C4-2B (cell line): ENCODE data around the gene NIPA2.

Source experiments
- H3K27ac ChIP-seq: fragments of 450-650 bp; 2 replicates; pipeline ENCODE4 v1.5.1; 2017
- ZFX ChIP-seq: fragments of 450-650 bp; IDR thresholded peaks from 2 replicates; pipeline ENCODE4 v1.6.1; 2017
- TF ChIP-seq, protein P1 (sequence below): fragments of 450-650 bp; conservative IDR thresholded peaks from 2 replicates; pipeline ENCODE4 v1.5.1; 2017; ENCODE audit warnings: mild to moderate bottlenecking

NIPA2 gene

DNA sequence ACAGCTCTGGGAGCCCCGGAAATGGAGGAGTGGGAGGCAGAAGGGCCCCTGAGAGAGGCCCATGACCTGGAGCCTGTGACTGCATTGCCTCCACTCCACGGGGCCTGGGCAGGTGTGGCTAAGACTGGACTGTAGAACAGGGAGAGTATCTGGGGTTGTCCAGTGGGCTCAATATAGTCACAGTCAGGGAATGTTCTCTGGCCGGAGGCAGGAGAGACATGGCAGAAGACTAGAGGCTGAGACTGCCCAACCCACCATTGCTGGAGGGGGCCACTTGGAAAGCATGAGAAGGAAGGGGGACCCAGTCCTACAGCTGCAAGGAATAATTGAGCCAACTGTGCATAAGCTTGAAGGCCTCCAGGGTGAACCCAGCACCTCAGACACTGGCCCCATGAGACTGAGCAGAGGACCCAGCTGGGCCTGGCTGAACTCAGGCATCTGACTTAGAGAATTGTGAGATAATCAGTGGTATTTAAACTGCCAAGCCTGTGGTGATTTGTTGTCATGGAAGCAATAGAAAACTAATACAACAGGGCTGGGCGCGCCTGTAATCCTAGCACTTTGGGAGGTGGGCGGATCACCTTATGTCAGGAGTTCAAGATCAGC, 33.1 kb downstream of the NIPA2 start:
- H3K27ac ChIP-seq = no peak overlapping the region
- TF ChIP-seq, protein P1, sequence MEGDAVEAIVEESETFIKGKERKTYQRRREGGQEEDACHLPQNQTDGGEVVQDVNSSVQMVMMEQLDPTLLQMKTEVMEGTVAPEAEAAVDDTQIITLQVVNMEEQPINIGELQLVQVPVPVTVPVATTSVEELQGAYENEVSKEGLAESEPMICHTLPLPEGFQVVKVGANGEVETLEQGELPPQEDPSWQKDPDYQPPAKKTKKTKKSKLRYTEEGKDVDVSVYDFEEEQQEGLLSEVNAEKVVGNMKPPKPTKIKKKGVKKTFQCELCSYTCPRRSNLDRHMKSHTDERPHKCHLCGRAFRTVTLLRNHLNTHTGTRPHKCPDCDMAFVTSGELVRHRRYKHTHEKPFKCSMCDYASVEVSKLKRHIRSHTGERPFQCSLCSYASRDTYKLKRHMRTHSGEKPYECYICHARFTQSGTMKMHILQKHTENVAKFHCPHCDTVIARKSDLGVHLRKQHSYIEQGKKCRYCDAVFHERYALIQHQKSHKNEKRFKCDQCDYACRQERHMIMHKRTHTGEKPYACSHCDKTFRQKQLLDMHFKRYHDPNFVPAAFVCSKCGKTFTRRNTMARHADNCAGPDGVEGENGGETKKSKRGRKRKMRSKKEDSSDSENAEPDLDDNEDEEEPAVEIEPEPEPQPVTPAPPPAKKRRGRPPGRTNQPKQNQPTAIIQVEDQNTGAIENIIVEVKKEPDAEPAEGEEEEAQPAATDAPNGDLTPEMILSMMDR = no peak
- no peak for TF ChIP-seq ZFX

DNA sequence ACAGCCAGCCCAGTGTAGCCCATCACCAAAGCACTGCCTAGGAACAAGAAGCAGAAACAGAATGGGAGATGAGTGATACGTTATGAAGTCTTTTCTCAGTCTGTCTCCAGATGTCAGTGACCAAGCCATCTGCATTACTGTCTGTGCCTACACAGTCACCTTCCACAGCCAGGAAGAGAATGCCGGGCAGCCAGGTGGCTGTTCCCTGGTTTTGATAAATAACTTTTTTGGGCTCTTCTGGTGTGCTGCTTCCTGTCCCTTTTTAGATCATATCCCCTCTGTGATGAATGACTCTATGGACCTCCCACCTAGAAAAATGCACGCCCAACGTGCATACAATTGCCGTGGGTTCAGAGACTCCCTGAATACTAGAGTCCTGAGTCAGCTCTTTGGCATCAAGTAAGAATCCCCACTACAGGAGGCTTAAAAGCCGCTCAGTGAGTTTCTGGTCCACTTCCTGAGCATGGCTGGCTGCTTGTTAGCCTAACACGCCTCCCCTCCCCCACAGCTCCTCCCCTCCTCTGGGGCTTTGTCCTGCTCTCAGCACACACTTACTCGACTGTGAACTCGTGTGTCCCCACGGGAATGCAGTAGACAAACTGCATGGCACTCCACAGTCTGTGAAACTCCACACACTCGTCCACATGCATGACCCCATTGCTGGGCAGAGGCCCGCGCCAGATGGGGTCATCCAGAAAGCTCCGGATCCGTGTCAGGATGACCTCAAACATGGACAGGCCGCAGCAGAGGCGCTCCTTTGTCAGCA, 34.7 kb downstream of the NIPA2 start:
- no peak overlapping the region for H3K27ac ChIP-seq
- TF ChIP-seq, protein P1 = no peak
- no peak for TF ChIP-seq ZFX

DNA sequence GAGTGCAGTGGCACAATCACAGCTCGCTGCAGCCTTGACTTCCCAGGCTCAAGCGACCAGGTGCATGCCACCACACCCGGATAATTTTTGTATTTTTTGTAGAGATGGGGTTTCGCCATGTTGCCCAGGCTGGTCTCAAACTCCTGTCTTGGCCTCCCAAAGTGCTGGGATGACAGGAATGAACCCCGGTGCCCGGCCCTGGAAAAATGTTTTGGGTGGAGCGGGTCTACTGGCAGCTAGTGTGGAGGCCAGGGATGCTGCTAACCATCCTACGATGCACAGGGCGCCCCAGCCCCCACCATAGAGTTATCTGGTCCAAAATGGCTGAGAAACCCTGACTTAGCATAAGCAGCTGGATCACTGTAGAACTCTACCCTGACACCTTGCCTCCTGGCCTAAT, 35.4 kb downstream of the NIPA2 start:
- no peak overlapping the region for H3K27ac ChIP-seq

DNA sequence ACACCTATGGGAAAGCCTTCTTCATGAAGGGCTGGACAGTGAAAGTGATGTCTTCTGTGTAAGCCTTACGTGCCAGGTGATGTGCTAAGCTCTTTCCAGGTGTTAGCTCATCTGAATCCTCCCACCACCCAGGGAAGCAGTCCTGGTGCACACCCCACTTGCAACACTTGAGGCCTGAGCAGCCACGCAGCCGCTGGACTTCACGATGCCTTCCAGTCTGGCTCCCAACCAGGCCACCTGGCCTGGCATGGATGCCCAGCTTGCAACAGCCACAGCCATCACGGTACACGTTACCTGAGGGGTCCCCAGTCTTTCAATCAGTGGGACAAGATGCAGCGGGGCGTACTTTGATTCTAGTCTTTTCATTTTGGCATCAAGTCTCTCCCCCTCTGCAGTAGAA, 35.8 kb downstream of the NIPA2 start:
- no peak overlapping the region for H3K27ac ChIP-seq
- TF ChIP-seq, protein P1 = no peak
- no peak for TF ChIP-seq ZFX

More for the DNA sequence above, 35.4 kb downstream of the NIPA2 start:
- TF ChIP-seq ZFX = no peak
- TF ChIP-seq, protein P1 = no peak

DNA sequence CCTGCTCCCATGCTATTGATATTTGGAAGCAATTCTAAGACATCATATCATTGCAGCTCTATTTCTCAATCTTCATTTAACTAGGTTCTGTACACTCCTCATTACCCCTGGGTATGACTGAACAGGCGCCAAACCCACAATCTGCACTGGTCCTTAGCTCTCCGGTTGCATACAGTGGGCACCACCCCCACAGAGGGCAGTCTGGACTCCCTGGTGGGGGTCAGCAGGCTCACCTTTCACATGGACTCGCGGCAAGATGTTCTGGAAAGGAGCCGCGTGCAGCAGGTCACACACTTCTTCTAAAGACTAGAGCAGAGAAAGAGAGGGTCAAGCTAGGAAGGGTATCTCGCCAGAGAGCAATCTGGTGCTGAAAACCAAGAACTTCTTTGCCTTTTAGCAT, 36.5 kb downstream of the NIPA2 start:
- TF ChIP-seq, protein P1 = no peak
- TF ChIP-seq ZFX = no peak

DNA sequence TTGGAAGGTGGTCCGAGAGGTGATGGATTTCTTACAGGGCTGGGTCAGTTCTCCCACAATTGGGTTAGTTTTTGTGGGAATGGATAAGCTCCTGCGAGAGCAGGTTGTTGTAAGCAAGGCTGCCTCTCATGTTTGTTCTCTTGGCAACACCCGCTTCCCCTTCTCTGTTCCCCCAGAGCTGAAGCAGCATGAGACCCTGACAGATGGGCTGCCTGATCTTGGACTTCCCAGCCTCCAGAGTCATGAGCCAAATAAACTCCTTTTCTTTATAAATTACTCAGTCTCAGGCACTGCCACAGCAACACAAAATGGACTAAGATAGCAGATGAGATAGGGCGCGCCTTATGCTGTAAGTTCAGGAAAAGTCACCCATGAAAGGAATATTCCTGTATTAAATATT, 38.7 kb downstream of the NIPA2 start:
- no peak for TF ChIP-seq ZFX
- TF ChIP-seq, protein P1 = no peak
- H3K27ac ChIP-seq = no peak overlapping the region

More for the DNA sequence above, 36.5 kb downstream of the NIPA2 start:
- H3K27ac ChIP-seq = no peak overlapping the region

DNA sequence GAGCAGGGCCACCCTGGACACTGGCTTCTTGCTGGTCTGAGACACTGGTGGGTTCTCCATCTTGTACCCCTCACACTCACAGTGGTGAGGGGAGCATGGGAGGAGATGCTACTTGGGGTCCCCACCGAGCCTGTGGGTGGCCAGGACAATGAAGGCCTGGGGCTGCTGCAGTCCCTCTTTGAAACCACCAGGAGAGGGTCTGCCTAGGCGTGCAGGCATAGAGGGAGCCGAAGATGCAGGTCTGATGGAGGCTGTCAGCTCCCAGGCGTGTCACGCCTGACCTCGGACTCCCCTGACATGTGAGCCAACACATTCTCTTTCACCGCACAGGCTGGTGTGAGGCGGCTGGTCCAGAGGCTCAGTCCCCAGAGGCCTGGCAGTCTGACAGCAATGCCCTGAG, 39.1 kb downstream of the NIPA2 start:
- no peak overlapping the region for H3K27ac ChIP-seq
- TF ChIP-seq ZFX = no peak
- TF ChIP-seq, protein P1 = no peak
